Measurements from ENCODE around the gene RCHY1. TPM values are rescaled to one million over a fixed set of nuclear protein-coding genes. Genes with fewer than 3 reads are reported as not detected.

The RCHY1 gene
- total and polyA plus RNA-seq, 2 experiments from 2014 or later, result 42.9 to 46.5 TPM

DNA sequence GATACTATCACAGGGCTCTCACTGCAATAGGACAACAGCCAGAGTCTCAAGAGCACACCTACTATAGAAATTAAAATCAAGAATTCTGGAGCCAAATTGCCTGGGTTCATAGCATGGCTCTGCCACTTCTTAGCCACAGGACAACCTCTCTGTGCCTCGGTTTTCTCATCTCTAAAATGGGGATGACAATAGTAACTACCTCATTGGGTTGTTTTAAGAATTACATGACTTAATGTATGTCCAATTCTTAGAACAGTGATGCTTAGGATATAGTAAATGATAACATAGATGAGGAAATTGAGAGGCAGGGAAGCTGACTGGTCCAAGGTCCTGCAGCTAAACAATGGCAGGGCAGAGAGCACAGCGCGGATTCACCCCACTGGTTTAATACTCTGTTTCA is 30.7 kb upstream of the RCHY1 start:
- peaks cover 2% of the 10 kb centered on the region for H3K27me3 Mint-ChIP-seq (ENCODE audit: insufficient read depth, low read depth, poor library complexity)
- H3K4me1 Mint-ChIP-seq, result no peaks in the 10 kb centered on the region
- DNase-seq (ENCODE audit: low spot score), result no peak
- Histone ChIP-seq H3K79me2 (replicated peaks; ENCODE audit: insufficient read depth) (no peaks in the 10 kb centered on the region), H3K9me2 (ENCODE audit: insufficient read depth) (no peaks in the 10 kb centered on the region), H4K20me1 (replicated peaks; ENCODE audit: insufficient read depth) (no peaks in the 10 kb centered on the region), H3K4me3 (no peak overlapping the region), H3K4me1 (ENCODE audit: insufficient read depth) (no peaks in the 10 kb centered on the region), H3K27me3 (ENCODE audit: insufficient read depth) (no peaks in the 10 kb centered on the region), H3F3A (replicated peaks; ENCODE audit: low read depth) (no peaks in the 10 kb centered on the region), H3K36me3 (ENCODE audit: insufficient read depth) (no peaks in the 10 kb centered on the region), H3K4me2 (no peak overlapping the region), H3K27ac (ENCODE audit: low read depth) (no peak overlapping the region), H2AFZ (no peak overlapping the region)
- ATAC-seq, result no peak
- TF ChIP-seq POLR2AphosphoS5 (IDR thresholded peaks at IDR 0.05; ENCODE audit: low read depth), result no peak
- TF ChIP-seq CREB1 (CRISPR knock-in tag; IDR thresholded peaks at IDR 0.05; ENCODE audit: low read depth), result no peak
- no peak for TF ChIP-seq ZNF114 (CRISPR knock-in tag; IDR thresholded peaks at IDR 0.05)
- TF ChIP-seq EZH2 (IDR thresholded peaks at IDR 0.05; ENCODE audit: low read depth, unreplicated experiment), result no peak
- no peak for TF ChIP-seq NANOG (IDR thresholded peaks at IDR 0.05; ENCODE audit: borderline replicate concordance)
- TF ChIP-seq, protein P1, sequence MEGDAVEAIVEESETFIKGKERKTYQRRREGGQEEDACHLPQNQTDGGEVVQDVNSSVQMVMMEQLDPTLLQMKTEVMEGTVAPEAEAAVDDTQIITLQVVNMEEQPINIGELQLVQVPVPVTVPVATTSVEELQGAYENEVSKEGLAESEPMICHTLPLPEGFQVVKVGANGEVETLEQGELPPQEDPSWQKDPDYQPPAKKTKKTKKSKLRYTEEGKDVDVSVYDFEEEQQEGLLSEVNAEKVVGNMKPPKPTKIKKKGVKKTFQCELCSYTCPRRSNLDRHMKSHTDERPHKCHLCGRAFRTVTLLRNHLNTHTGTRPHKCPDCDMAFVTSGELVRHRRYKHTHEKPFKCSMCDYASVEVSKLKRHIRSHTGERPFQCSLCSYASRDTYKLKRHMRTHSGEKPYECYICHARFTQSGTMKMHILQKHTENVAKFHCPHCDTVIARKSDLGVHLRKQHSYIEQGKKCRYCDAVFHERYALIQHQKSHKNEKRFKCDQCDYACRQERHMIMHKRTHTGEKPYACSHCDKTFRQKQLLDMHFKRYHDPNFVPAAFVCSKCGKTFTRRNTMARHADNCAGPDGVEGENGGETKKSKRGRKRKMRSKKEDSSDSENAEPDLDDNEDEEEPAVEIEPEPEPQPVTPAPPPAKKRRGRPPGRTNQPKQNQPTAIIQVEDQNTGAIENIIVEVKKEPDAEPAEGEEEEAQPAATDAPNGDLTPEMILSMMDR (conservative IDR thresholded peaks at IDR 0.05; ENCODE audit: low read depth in 2 of 2), result no peak
- TF ChIP-seq, protein P2, sequence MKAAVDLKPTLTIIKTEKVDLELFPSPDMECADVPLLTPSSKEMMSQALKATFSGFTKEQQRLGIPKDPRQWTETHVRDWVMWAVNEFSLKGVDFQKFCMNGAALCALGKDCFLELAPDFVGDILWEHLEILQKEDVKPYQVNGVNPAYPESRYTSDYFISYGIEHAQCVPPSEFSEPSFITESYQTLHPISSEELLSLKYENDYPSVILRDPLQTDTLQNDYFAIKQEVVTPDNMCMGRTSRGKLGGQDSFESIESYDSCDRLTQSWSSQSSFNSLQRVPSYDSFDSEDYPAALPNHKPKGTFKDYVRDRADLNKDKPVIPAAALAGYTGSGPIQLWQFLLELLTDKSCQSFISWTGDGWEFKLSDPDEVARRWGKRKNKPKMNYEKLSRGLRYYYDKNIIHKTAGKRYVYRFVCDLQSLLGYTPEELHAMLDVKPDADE (IDR thresholded peaks at IDR 0.05), result no peak
- TF ChIP-seq, protein P3, sequence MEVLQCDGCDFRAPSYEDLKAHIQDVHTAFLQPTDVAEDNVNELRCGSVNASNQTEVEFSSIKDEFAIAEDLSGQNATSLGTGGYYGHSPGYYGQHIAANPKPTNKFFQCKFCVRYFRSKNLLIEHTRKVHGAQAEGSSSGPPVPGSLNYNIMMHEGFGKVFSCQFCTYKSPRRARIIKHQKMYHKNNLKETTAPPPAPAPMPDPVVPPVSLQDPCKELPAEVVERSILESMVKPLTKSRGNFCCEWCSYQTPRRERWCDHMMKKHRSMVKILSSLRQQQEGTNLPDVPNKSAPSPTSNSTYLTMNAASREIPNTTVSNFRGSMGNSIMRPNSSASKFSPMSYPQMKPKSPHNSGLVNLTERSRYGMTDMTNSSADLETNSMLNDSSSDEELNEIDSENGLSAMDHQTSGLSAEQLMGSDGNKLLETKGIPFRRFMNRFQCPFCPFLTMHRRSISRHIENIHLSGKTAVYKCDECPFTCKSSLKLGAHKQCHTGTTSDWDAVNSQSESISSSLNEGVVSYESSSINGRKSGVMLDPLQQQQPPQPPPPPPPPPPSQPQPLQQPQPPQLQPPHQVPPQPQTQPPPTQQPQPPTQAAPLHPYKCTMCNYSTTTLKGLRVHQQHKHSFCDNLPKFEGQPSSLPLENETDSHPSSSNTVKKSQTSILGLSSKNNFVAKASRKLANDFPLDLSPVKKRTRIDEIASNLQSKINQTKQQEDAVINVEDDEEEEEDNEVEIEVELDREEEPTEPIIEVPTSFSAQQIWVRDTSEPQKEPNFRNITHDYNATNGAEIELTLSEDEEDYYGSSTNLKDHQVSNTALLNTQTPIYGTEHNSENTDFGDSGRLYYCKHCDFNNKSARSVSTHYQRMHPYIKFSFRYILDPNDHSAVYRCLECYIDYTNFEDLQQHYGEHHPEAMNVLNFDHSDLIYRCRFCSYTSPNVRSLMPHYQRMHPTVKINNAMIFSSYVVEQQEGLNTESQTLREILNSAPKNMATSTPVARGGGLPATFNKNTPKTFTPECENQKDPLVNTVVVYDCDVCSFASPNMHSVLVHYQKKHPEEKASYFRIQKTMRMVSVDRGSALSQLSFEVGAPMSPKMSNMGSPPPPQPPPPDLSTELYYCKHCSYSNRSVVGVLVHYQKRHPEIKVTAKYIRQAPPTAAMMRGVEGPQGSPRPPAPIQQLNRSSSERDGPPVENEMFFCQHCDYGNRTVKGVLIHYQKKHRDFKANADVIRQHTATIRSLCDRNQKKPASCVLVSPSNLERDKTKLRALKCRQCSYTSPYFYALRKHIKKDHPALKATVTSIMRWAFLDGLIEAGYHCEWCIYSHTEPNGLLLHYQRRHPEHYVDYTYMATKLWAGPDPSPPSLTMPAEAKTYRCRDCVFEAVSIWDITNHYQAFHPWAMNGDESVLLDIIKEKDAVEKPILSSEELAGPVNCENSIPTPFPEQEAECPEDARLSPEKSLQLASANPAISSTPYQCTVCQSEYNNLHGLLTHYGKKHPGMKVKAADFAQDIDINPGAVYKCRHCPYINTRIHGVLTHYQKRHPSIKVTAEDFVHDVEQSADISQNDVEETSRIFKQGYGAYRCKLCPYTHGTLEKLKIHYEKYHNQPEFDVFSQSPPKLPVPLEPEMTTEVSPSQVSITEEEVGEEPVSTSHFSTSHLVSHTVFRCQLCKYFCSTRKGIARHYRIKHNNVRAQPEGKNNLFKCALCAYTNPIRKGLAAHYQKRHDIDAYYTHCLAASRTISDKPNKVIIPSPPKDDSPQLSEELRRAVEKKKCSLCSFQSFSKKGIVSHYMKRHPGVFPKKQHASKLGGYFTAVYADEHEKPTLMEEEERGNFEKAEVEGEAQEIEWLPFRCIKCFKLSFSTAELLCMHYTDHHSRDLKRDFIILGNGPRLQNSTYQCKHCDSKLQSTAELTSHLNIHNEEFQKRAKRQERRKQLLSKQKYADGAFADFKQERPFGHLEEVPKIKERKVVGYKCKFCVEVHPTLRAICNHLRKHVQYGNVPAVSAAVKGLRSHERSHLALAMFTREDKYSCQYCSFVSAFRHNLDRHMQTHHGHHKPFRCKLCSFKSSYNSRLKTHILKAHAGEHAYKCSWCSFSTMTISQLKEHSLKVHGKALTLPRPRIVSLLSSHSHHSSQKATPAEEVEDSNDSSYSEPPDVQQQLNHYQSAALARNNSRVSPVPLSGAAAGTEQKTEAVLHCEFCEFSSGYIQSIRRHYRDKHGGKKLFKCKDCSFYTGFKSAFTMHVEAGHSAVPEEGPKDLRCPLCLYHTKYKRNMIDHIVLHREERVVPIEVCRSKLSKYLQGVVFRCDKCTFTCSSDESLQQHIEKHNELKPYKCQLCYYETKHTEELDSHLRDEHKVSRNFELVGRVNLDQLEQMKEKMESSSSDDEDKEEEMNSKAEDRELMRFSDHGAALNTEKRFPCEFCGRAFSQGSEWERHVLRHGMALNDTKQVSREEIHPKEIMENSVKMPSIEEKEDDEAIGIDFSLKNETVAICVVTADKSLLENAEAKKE (CRISPR knock-in tag; IDR thresholded peaks at IDR 0.05), result no peak
- no peak for TF ChIP-seq STAT1 (IDR thresholded peaks at IDR 0.05; ENCODE audit: unreplicated experiment)
- no peak for TF ChIP-seq ZNF331 (CRISPR knock-in tag; IDR thresholded peaks at IDR 0.05; ENCODE audit: low read depth)
- TF ChIP-seq EZH2phosphoT487 (IDR thresholded peaks at IDR 0.05; ENCODE audit: unreplicated experiment), result no peak
- TF ChIP-seq, protein P4, sequence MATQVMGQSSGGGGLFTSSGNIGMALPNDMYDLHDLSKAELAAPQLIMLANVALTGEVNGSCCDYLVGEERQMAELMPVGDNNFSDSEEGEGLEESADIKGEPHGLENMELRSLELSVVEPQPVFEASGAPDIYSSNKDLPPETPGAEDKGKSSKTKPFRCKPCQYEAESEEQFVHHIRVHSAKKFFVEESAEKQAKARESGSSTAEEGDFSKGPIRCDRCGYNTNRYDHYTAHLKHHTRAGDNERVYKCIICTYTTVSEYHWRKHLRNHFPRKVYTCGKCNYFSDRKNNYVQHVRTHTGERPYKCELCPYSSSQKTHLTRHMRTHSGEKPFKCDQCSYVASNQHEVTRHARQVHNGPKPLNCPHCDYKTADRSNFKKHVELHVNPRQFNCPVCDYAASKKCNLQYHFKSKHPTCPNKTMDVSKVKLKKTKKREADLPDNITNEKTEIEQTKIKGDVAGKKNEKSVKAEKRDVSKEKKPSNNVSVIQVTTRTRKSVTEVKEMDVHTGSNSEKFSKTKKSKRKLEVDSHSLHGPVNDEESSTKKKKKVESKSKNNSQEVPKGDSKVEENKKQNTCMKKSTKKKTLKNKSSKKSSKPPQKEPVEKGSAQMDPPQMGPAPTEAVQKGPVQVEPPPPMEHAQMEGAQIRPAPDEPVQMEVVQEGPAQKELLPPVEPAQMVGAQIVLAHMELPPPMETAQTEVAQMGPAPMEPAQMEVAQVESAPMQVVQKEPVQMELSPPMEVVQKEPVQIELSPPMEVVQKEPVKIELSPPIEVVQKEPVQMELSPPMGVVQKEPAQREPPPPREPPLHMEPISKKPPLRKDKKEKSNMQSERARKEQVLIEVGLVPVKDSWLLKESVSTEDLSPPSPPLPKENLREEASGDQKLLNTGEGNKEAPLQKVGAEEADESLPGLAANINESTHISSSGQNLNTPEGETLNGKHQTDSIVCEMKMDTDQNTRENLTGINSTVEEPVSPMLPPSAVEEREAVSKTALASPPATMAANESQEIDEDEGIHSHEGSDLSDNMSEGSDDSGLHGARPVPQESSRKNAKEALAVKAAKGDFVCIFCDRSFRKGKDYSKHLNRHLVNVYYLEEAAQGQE (IDR thresholded peaks at IDR 0.05; ENCODE audit: unreplicated experiment), result no peak
- TF ChIP-seq JUNB (IDR thresholded peaks at IDR 0.05; ENCODE audit: unreplicated experiment), result no peak
- no peak overlapping the region for H3K27ac Mint-ChIP-seq
- no peak overlapping the region for H3K4me3 Mint-ChIP-seq
- no peaks in the 10 kb centered on the region for H3K36me3 Mint-ChIP-seq (ENCODE audit: low read depth)
- H3K9me3 Mint-ChIP-seq, result no peaks in the 10 kb centered on the region
